Heart right ventricle (tissue), 16 donors: ENCODE data around the gene HABP2. TPM values are rescaled to one million over a fixed set of nuclear protein-coding genes. Genes with fewer than 3 reads are reported as not detected.

Experiments used
- ATAC-seq, 8 donors: fragments of 200-7000 bp; cut with Tn5 transposase; one replicate each; pipeline ENCODE4 v1.9.1; 2020; ENCODE audit warnings: mild to moderate bottlenecking in 8 of 8, moderate library complexity in 8 of 8, moderate number of reproducible peaks in 1 of 8
- DNase-seq, 2 donors: peaks; one replicate each; pipeline ENCODE4 v3.0.0-alpha.2; 2020
- H3K27ac ChIP-seq, 10 donors: fragments of 200-600 bp; sonication (generic) in 2 of 10; one replicate each; pipeline versions ENCODE4 v1.5.0 to v1.8.0; 2020 to 2022; ENCODE audit warnings: mild to moderate bottlenecking in 3 of 10
- H3K27me3 ChIP-seq, 7 donors: fragments of 200-600 bp; one replicate each; pipeline ENCODE4 v1.8.0; 2021 to 2022; ENCODE audit warnings: mild to moderate bottlenecking in 2 of 7
- H3K36me3 ChIP-seq, 9 donors: fragments of 200-600 bp; sonication (generic) in 1 of 9; one replicate each; pipeline versions ENCODE4 v1.5.0 to v1.8.0; 2020 to 2022; ENCODE audit warnings: mild to moderate bottlenecking in 2 of 9
- H3K4me1 ChIP-seq, 9 donors: fragments of 200-600 bp; sonication (generic) in 1 of 9; one replicate each; pipeline versions ENCODE4 v1.5.0 to v1.8.0; 2020 to 2022; ENCODE audit warnings: mild to moderate bottlenecking in 4 of 9
- H3K4me3 ChIP-seq, 10 donors: fragments of 200-600 bp; sonication (generic) in 2 of 10; one replicate each; pipeline versions ENCODE4 v1.5.0 to v1.8.0; 2020 to 2022; ENCODE audit warnings: mild to moderate bottlenecking in 7 of 10, moderate library complexity in 2 of 10
- H3K9me3 ChIP-seq, 11 donors: fragments of 200-600 bp in 10 of 11; sonication (generic) in 2 of 11; one replicate each; pipeline versions ENCODE4 v1.5.0 to v1.8.0; 2013 to 2022; ENCODE audit warnings: mild to moderate bottlenecking in 2 of 11, control low read depth in 1 of 11, moderate library complexity in 1 of 11
- WGBS, 2 donors: extraction: QIAGEN DNeasy Blood & Tissue Kit; methylation state at CpG; one replicate each; pipeline ENCODE4 v1.1.7; 2013; ENCODE audit warnings: inconsistent platforms in 1 of 2; 5-methylcytosine and 5-hydroxymethylcytosine counted together
- intact Hi-C, 10 donors: fragments of 100-400 bp; cut with DNase I; formaldehyde crosslinking; loops; one replicate each; pipeline versions ENCODE4 v1.11.1 to v1.14.2; 2022
- polyA plus RNA-seq, 2 donors: library from polyadenylated mRNA; stranded (reverse); fragments of 200-250 nt; gene quantifications; one replicate each; pipeline ENCODE4 v1.2.3, GENCODE V29; 2013
- total RNA-seq, 10 donors: library from RNA; stranded (reverse); fragmentation: NEBNext Ultra II Directional in 3 of 10; extraction: Animal tissue kit (Norgen Biotek cat#: 25700) in 3 of 10; gene quantifications; one replicate each; pipeline versions ENCODE4 v1.2.1 to v1.2.4, GENCODE V29; 2021 to 2023
- TF ChIP-seq, protein P1 (sequence below), 9 donors: fragments of 200-600 bp; sonication (generic) in 2 of 9; IDR thresholded peaks; one replicate each; pipeline versions ENCODE4 v1.5.0 to v1.8.0; 2021 to 2022; ENCODE audit warnings: antibody characterized with exemption in 9 of 9, mild to moderate bottlenecking in 5 of 9, moderate library complexity in 1 of 9
- donor health status: Arrhythmogenic right ventricular cardiomyopathy.
- donor health status: ischemic (EF 13 %, LVEDD 7.1; RV severe dilation, severe dysfunction).
- donor health status: healthy with polysubstance abuse.
- donor health status: DM: no; HTN: yes; CAD: no.
- donor health status: DM: no; HTN: no; CAD: no.
- donor health status: ischemic (EF 25% LVEDD 6.9; RV normal size, moderate dysfunction).
- donor health status: ischemic (EF 25% LVEDD 5.7; RV mildly dilated, moderate dysfunction).
- donor health status: healthy.
- donor health status: DM: yes; HTN: yes; CAD: no.
- donor health status: Ischemic cardiomyopathy.
- donor health status: ischemic (EF 35%, LVEDD 5.7; RV mildly dilated, moderate dysfunction).
- donor health status: nonischemic (EF 11% LVEDD 7.7; RV severe dilation, severe dysfunction).
- donor health status: DM: yes; HTN: yes; CAD: no.
- donor health status: PGD.
- donor health status: ischemic (EF 29% LVEDD 5.4; RV normal size, mild dysfunction).
- donor health status: nonischemic (EF 23%, LVEDD 6.1; RV moderate dilation, normal function).

HABP2 gene
- total and polyA plus RNA-seq, 12 donors, result 0.12 to 0.51 TPM; not detected in 10

- ATAC-seq, result peak; percentile 39 to 82 (median 62)
- peaks cover 0 to 5% (median 0%) of the 10 kb centered on the region in 7 donors for H3K27me3 ChIP-seq
- H3K27ac ChIP-seq, result peak overlapping the region in 9 of 10 donors; percentile 54 to 93 (median 83)
- TF ChIP-seq, protein P1, sequence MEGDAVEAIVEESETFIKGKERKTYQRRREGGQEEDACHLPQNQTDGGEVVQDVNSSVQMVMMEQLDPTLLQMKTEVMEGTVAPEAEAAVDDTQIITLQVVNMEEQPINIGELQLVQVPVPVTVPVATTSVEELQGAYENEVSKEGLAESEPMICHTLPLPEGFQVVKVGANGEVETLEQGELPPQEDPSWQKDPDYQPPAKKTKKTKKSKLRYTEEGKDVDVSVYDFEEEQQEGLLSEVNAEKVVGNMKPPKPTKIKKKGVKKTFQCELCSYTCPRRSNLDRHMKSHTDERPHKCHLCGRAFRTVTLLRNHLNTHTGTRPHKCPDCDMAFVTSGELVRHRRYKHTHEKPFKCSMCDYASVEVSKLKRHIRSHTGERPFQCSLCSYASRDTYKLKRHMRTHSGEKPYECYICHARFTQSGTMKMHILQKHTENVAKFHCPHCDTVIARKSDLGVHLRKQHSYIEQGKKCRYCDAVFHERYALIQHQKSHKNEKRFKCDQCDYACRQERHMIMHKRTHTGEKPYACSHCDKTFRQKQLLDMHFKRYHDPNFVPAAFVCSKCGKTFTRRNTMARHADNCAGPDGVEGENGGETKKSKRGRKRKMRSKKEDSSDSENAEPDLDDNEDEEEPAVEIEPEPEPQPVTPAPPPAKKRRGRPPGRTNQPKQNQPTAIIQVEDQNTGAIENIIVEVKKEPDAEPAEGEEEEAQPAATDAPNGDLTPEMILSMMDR (IDR thresholded peaks at IDR 0.05), result no peak
- H3K36me3 ChIP-seq, result peaks cover 0 to 88% (median 6%) of the 10 kb centered on the region in 9 donors
- DNase-seq, result peak in 1 of 2 donors; percentile 48
- H3K9me3 ChIP-seq, result no peaks in the 10 kb centered on the region
- peaks cover 0 to 94% (median 30%) of the 10 kb centered on the region in 9 donors for H3K4me1 ChIP-seq
- WGBS, 2 donors, result 36 to 41% methylated on average over 6 of the region's 6 CpGs
- intact Hi-C loops, result loop anchor here in 1 of 10 donors (2.0 kb wide), 1 partner anchor 33 kb away; no protein-coding TSS in a partner anchor
- no peak overlapping the region for H3K4me3 ChIP-seq
These were observed 75.0 kb downstream of the HABP2 start for GRCh38 chr10:113627836-113628235.

DNA sequence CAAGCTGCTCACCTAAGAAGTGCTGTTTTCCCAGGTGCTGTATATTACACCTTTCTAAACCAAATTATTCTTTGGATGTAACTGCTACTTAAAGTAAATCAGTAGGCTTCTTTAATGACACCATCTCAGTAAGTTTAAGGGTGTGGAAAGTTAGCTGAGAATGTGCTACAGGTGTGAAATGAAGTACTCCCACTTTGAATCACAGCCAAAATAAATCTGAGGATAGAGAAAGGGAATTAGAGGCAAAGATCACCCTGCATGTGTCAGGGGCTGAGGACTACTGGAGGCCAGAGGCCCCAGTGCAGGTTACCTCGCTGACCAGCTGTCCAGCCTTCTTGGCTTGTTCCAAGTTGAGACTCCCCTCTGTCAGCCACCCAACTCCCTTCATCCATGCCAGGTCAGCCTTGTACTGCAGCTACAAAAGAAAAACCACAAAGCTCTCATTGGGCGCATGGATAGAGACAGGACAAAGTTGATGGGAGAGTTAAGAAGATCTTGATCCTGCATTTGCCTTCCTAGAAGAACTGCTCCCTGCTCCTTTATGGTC lies 75.8 kb downstream of the HABP2 start:
- ATAC-seq, result peak in 1 of 8 donors; percentile 17
- 80% methylated on average over 2 of the region's 2 CpGs for WGBS, 2 donors
- H3K9me3 ChIP-seq, result no peaks in the 10 kb centered on the region
- TF ChIP-seq, protein P1 (IDR thresholded peaks at IDR 0.05), result no peak
- peak overlapping the region; percentile 31 to 93 (median 80) for H3K27ac ChIP-seq
- H3K4me1 ChIP-seq, result peaks cover 0 to 92% (median 33%) of the 10 kb centered on the region in 9 donors
- no peak for DNase-seq
- H3K4me3 ChIP-seq, result no peak overlapping the region
- peaks cover 0 to 88% (median 14%) of the 10 kb centered on the region in 9 donors for H3K36me3 ChIP-seq
- H3K27me3 ChIP-seq, result peaks cover 0 to 5% (median 0%) of the 10 kb centered on the region in 7 donors
- intact Hi-C loops, result loop anchor here in 1 of 10 donors (2.0 kb wide), 1 partner anchor 32 kb away; no protein-coding TSS in a partner anchor

DNA sequence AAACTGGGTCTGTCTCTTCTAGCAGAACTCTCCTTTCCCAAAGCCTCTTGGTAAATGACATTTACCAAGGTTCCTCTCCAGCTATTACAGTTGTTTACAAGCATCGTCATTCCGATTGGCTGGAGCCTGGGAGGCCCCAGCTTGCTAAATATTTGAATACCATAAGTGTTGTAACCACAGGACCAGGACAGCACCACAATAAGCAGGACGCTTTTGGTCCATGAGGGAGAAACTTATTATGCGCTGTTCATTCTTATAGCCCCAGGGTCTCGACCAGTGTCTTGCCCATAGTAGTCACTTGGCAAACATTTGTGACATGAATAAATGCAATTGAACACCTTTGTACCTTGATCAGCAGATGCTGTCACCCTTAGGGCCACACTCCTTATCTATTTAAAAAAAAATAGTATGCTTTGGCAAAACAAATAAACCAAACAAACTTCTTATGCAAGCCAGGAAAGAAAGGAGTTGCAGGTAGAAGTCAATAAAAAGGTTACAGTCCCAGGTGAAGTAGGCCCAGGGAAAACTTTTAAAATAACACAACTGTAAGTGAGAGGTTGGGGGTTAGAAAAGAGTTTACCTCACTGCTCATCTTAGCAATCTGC lies 78.2 kb downstream of the HABP2 start:
- H3K4me3 ChIP-seq, result no peak overlapping the region
- H3K27ac ChIP-seq, result peak overlapping the region in 6 of 10 donors; percentile 4 to 91 (median 38)
- 95% methylated on average over 5 of the region's 5 CpGs for WGBS, 2 donors
- H3K4me1 ChIP-seq, result peaks cover 0 to 80% (median 35%) of the 10 kb centered on the region in 9 donors
- DNase-seq (no peak), ATAC-seq (no peak)
- H3K36me3 ChIP-seq, result peaks cover 0 to 72% (median 17%) of the 10 kb centered on the region in 9 donors
- no peaks in the 10 kb centered on the region for H3K9me3 ChIP-seq
- H3K27me3 ChIP-seq, result no peaks in the 10 kb centered on the region
- intact Hi-C loops, result no loop called here
- TF ChIP-seq, protein P1 (IDR thresholded peaks at IDR 0.05), result no peak

DNA sequence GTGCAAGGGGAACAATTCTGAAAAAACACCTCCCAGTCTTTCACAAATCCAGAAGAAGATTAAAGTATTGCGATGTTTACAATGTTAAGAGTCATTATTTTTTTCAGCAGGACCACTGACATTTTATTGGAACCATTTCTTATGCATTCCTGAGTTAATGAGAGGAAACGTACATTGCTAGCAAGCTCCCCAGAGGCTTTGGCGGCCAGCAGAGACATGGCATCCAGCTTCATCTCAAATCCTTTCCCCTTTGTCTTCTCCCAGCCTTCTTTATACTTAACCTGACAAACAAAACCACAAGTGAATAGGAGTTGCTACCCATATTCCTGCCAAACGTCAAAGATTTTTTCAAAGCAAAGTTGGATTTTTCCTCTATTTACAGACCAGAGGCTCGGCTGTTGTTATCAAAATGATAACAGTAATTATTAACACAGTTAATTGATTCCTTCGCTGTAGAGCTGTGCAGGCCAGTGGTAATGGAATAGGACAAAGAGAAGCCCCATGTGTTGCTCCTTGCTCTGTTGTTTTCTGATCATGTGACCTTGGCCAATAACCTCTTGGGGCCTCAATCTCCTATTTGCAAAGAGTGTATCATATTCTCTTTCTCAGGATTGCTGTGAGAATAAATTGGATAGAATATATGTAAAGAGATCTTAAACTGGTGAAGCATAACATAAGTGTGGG lies 79.0 kb downstream of the HABP2 start:
- no peaks in the 10 kb centered on the region for H3K9me3 ChIP-seq
- peak overlapping the region in 5 of 10 donors; percentile 0 to 91 (median 32) for H3K27ac ChIP-seq
- intact Hi-C loops, result no loop called here
- ATAC-seq (no peak), DNase-seq (no peak)
- H3K27me3 ChIP-seq, result no peaks in the 10 kb centered on the region
- peaks cover 0 to 79% (median 38%) of the 10 kb centered on the region in 9 donors for H3K4me1 ChIP-seq
- no peak overlapping the region for H3K4me3 ChIP-seq
- peaks cover 0 to 78% (median 17%) of the 10 kb centered on the region in 9 donors for H3K36me3 ChIP-seq
- TF ChIP-seq, protein P1 (IDR thresholded peaks at IDR 0.05), result no peak
- 41 to 47% methylated on average over 6 of the region's 6 CpGs for WGBS, 2 donors
